KMS-11 (cell line): ENCODE measurements around the gene WNT11.
"Not testable (repeated sequence)": the region's sequence is repeated elsewhere in the genome, so short reads cannot be mapped to it uniquely, and the experiment has no call there.

ENCODE experiments used
- H2AFZ ChIP-seq: fragments of 200-600 bp; sonication (generic); 2 replicates; pipeline ENCODE4 v1.6.1; 2016; ENCODE audit warnings: antibody characterized with exemption, mixed run types, low read depth
- H3K27ac ChIP-seq: fragments of 200-600 bp; sonication (generic); 2 replicates; pipeline ENCODE4 v1.6.1; 2016; ENCODE audit warnings: mild to moderate bottlenecking, mixed run types
- H3K27me3 ChIP-seq: fragments of 200-600 bp; sonication (generic); 2 replicates; pipeline ENCODE4 v1.6.1; 2017; ENCODE audit warnings: mild to moderate bottlenecking, low read depth, mixed run types, moderate library complexity; ENCODE audit not compliant: insufficient read depth
- H3K36me3 ChIP-seq: fragments of 200-600 bp; sonication (generic); 2 replicates; pipeline ENCODE4 v1.6.1; 2017; ENCODE audit warnings: mild to moderate bottlenecking, mixed run types; ENCODE audit not compliant: insufficient read depth
- H3K4me1 ChIP-seq: fragments of 200-600 bp; sonication (generic); 2 replicates; pipeline ENCODE4 v1.6.1; 2016; ENCODE audit warnings: mild to moderate bottlenecking, low read depth, mixed run types; ENCODE audit not compliant: poor library complexity, severe bottlenecking
- H3K4me2 ChIP-seq: fragments of 200-600 bp; sonication (generic); 2 replicates; pipeline ENCODE4 v1.7.0; 2016; ENCODE audit warnings: mild to moderate bottlenecking, mixed run types
- H3K4me3 ChIP-seq: fragments of 200-600 bp; sonication (generic); IDR thresholded peaks from 2 replicates; pipeline ENCODE4 v1.6.1; 2017; ENCODE audit warnings: low read depth, low read length, mixed read lengths; ENCODE audit not compliant: insufficient read depth
- H3K79me2 ChIP-seq: fragments of 200-600 bp; sonication (generic); 2 replicates; pipeline ENCODE4 v1.6.1; 2016; ENCODE audit warnings: low read depth, mixed run types; ENCODE audit not compliant: insufficient read depth
- H3K9ac ChIP-seq: fragments of 200-600 bp; sonication (generic); 2 replicates; pipeline ENCODE4 v1.6.1; 2016; ENCODE audit warnings: mild to moderate bottlenecking, mixed run types
- H4K20me1 ChIP-seq: fragments of 200-600 bp; sonication (generic); 2 replicates; pipeline ENCODE4 v1.6.1; 2016; ENCODE audit warnings: mild to moderate bottlenecking, mixed run types; ENCODE audit not compliant: insufficient read depth
- CTCF ChIP-seq: fragments of 200-600 bp; sonication (generic); conservative IDR thresholded peaks from 2 replicates; pipeline ENCODE4 v1.6.1; 2017; ENCODE audit warnings: low read depth, mild to moderate bottlenecking, antibody characterized with exemption, low read length, moderate library complexity, mixed read lengths

WNT11 gene

GRCh38 chr11:76201056-76201455 lies 5.2 kb downstream of the WNT11 start:
- Histone ChIP-seq H3K4me2 (no peak overlapping the region), H3K4me3 (no peak overlapping the region), H3K9ac (no peak overlapping the region), H3K4me1 (no peaks in the 10 kb centered on the region), H3K79me2 (no peaks in the 10 kb centered on the region), H3K36me3 (no peaks in the 10 kb centered on the region; the same call in 1 of the 2 replicates), H3K27ac (no peak overlapping the region), H3K27me3 (no peaks in the 10 kb centered on the region), H2AFZ (no peak overlapping the region), H4K20me1 (no peaks in the 10 kb centered on the region)
- TF ChIP-seq CTCF: no peak

- Histone ChIP-seq H3K4me2 (no peak overlapping the region), H3K4me3 (no peak overlapping the region), H3K79me2 (no peaks in the 10 kb centered on the region), H3K9ac (no peak overlapping the region), H3K27me3 (no peaks in the 10 kb centered on the region), H3K36me3 (no peaks in the 10 kb centered on the region; the same call in 1 of the 2 replicates), H4K20me1 (no peaks in the 10 kb centered on the region), H3K27ac (no peak overlapping the region), H2AFZ (no peak overlapping the region), H3K4me1 (no peaks in the 10 kb centered on the region)
- no peak for TF ChIP-seq CTCF
Measured at GRCh38 chr11:76200006-76200940, 6.0 kb downstream of the WNT11 start.

- H3K27me3 ChIP-seq, H3K4me2 ChIP-seq, H3K4me3 ChIP-seq: not testable (repeated sequence)
Measured at GRCh38 chr11:76198691-76199090, 7.6 kb downstream of the WNT11 start.

GRCh38 chr11:76197941-76198640 lies 8.2 kb downstream of the WNT11 start:
- Histone ChIP-seq H3K36me3 (no peaks in the 10 kb centered on the region; the same call in 1 of the 2 replicates), H3K4me3 (no peak overlapping the region), H3K27me3 (no peaks in the 10 kb centered on the region), H3K4me1 (no peaks in the 10 kb centered on the region), H3K79me2 (no peaks in the 10 kb centered on the region), H3K27ac (no peak overlapping the region), H2AFZ (no peak overlapping the region), H3K9ac (no peak overlapping the region), H3K4me2 (no peak overlapping the region), H4K20me1 (no peaks in the 10 kb centered on the region)
- no peak for TF ChIP-seq CTCF

More at GRCh38 chr11:76198691-76199090, 7.6 kb downstream of the WNT11 start:
- H3K27ac ChIP-seq, H3K79me2 ChIP-seq, H3K36me3 ChIP-seq, H3K4me1 ChIP-seq, H4K20me1 ChIP-seq, H3K9ac ChIP-seq, H2AFZ ChIP-seq: not testable (repeated sequence)

- H3K9ac ChIP-seq: no peak overlapping the region
- H2AFZ ChIP-seq: no peak overlapping the region
- no peaks in the 10 kb centered on the region for H3K79me2 ChIP-seq
- H3K4me2 ChIP-seq: no peak overlapping the region
- H3K4me1 ChIP-seq: no peaks in the 10 kb centered on the region
- H3K27ac ChIP-seq: no peak overlapping the region
- H3K27me3 ChIP-seq: no peaks in the 10 kb centered on the region
- H4K20me1 ChIP-seq: no peaks in the 10 kb centered on the region
- H3K36me3 ChIP-seq: no peaks in the 10 kb centered on the region
- H3K4me3 ChIP-seq: no peak overlapping the region
- no peak for TF ChIP-seq CTCF
Measured at GRCh38 chr11:76197332-76197731, 9.0 kb downstream of the WNT11 start.
